ENCODE measurements around the gene DBN1.

DNA sequence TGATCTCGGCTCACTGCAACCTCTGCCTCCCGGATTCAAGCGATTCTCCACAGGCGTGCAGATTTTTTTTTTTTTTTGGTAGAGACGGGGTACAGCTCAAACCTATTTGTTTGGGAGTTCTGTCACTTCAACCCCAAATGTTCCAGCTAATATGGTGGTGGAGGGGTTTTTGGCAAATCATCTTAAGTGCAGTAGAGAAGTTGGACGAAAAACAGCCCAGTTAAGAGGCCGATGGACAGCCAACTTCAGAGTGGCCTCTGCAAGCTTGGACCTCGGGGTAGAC, 27.6 kb downstream of the DBN1 start:
- TF ChIP-seq, protein P1, sequence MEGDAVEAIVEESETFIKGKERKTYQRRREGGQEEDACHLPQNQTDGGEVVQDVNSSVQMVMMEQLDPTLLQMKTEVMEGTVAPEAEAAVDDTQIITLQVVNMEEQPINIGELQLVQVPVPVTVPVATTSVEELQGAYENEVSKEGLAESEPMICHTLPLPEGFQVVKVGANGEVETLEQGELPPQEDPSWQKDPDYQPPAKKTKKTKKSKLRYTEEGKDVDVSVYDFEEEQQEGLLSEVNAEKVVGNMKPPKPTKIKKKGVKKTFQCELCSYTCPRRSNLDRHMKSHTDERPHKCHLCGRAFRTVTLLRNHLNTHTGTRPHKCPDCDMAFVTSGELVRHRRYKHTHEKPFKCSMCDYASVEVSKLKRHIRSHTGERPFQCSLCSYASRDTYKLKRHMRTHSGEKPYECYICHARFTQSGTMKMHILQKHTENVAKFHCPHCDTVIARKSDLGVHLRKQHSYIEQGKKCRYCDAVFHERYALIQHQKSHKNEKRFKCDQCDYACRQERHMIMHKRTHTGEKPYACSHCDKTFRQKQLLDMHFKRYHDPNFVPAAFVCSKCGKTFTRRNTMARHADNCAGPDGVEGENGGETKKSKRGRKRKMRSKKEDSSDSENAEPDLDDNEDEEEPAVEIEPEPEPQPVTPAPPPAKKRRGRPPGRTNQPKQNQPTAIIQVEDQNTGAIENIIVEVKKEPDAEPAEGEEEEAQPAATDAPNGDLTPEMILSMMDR (IDR thresholded peaks at IDR 0.05): no peak
- no peak for TF ChIP-seq POLR2A (IDR thresholded peaks at IDR 0.05)

Data from adrenal gland (tissue), 5 donors.